NT2/D1 (cell line): ENCODE measurements around the gene CYP4B1.

Experiments used
- DNase-seq: peaks from one replicate; pipeline ENCODE4 v3.0.0-alpha.2; 2011; ENCODE audit warnings: low read depth, low spot score
- H3K27me3 ChIP-seq: 2 replicates; pipeline ENCODE4 v1.6.0; 2011; ENCODE audit warnings: mild to moderate bottlenecking; ENCODE audit not compliant: insufficient read length, insufficient read depth
- H3K36me3 ChIP-seq: 2 replicates; pipeline ENCODE4 v1.6.1; 2011; ENCODE audit warnings: mild to moderate bottlenecking, low read length, mixed read lengths; ENCODE audit not compliant: insufficient read depth, insufficient read length
- H3K4me1 ChIP-seq: 2 replicates; pipeline ENCODE4 v1.5.1; 2011; ENCODE audit not compliant: insufficient read depth, insufficient read length
- H3K4me3 ChIP-seq: 2 replicates; pipeline ENCODE4 v1.5.1; 2011; ENCODE audit warnings: low read depth; ENCODE audit not compliant: insufficient read length
- H3K9ac ChIP-seq: 2 replicates; pipeline ENCODE4 v1.6.0; 2011; ENCODE audit warnings: low read depth; ENCODE audit not compliant: insufficient read length
- H3K9me3 ChIP-seq: 2 replicates; pipeline ENCODE4 v1.5.1; 2011; ENCODE audit warnings: mild to moderate bottlenecking, low read length; ENCODE audit not compliant: insufficient read depth
- SUZ12 ChIP-seq: IDR thresholded peaks from 2 replicates; pipeline ENCODE4 v1.6.1; 2011; ENCODE audit not compliant: insufficient read length, insufficient read depth; ENCODE audit errors: extremely low read depth
- YY1 ChIP-seq: IDR thresholded peaks from 2 replicates; pipeline ENCODE4 v1.6.1; 2011; ENCODE audit not compliant: insufficient read length, insufficient read depth
- ZNF274 ChIP-seq: IDR thresholded peaks from 2 replicates; pipeline ENCODE4 v1.6.1; 2011; ENCODE audit warnings: mild to moderate bottlenecking, low read depth, low read length

CYP4B1 gene

DNA sequence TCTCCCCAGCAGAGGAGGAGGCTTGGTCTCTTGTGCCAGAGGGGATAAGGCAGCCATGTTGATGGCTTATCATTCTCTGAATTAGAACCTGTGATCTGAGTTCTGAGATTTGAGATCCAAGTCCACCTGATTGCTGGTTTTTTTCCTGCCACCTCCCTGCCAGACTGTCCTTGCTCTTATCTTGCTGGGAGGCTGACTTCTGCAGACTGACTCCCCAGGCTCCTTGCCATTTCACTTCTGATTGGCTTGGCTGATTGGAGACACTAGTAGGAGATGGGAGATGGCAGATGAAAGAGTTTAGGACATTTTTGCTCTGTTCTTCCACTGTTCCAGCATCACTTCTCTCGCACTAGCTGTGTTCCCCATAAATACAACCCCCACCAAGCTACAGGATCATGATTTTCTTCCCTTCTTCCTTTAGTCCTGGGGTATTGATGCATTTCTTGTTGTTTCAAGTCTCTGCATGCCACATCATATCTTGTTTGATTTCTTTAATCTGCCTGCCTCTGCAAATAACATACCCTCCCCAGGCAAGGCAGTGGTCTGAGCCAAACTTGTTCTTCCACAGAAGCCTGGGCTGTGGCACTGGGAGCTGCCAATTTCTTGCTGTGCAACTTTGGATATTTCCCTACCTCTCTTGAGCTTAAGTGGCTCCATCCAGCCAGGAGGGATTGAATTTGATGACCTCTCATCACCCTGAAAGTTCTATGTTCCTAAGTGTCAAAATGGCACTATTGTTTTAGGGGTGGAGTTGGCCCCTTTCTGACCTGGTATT, 963 bp upstream of the CYP4B1 start:
- Histone ChIP-seq H3K36me3 (no peaks in the 10 kb centered on the region), H3K27me3 (peaks cover 7% of the 10 kb centered on the region), H3K9ac (no peak overlapping the region), H3K4me1 (peaks cover 3% of the 10 kb centered on the region), H3K9me3 (no peaks in the 10 kb centered on the region), H3K4me3 (no peak overlapping the region)
- TF ChIP-seq ZNF274: no peak
- no peak for TF ChIP-seq SUZ12
- TF ChIP-seq YY1: no peak
- DNase-seq: no peak

DNA sequence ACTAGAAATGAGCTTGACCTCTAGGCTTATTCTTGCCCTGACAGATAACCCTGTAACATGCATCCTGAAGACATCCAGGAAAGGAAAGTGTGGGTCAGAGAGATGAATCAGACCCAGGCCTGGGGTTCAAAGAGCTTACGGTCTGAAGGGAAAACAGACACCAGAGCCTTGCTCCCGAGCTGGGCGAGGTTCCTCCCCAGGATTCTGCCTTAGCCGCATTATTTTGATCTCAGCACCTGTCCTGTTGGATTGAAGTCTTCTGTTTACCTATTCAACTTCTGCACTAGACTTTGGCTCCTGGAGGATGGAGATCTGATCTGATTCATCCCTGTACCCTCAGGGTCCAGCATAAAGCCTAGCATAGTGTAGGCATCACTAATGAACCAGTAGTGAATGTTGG, 1.9 kb downstream of the CYP4B1 start:
- no peaks in the 10 kb centered on the region for H3K9me3 ChIP-seq
- no peak overlapping the region for H3K9ac ChIP-seq
- H3K4me1 ChIP-seq: peaks cover 3% of the 10 kb centered on the region
- no peak overlapping the region for H3K4me3 ChIP-seq
- H3K27me3 ChIP-seq: peaks cover 7% of the 10 kb centered on the region
- no peak for DNase-seq
- TF ChIP-seq ZNF274 (no peak), SUZ12 (no peak), YY1 (no peak)
- no peaks in the 10 kb centered on the region for H3K36me3 ChIP-seq

DNA sequence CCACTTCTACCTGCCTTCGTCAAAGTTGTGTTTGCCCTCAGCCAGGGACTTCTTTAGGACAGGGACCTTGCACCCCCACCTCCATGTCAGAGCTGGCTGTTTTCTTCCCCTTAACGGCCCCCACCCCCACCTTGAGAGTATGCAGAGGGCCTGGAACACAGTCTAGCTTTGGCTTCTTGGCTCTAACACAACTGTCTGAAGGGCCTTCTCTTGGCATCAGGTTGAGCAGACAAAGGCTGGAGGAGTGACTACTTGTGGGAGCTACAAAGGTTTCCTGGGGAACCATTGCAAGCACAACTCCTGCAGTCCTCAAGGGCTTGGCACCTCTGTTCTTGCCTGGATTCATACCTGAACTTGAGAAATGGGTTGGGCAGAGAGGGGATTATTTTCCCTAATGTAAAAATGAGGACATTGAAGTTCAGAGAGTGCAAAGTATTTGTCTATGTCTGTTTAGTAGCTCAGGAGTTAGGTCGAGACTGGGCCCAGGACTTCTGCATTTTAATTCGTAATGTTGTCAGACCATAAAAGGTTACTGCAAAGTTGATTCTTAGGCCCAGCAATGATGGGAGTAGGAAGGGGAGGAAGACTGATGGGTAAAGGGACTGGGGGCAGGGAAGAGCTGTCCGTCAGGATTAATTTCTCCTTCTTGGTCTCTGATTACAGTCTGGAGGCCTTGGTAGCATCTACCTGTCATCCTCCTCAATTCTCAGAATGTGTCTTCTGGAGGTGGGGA, 2.6 kb downstream of the CYP4B1 start:
- DNase-seq: no peak
- TF ChIP-seq ZNF274: no peak
- TF ChIP-seq YY1: no peak
- TF ChIP-seq SUZ12: no peak
- H3K9me3 ChIP-seq: no peaks in the 10 kb centered on the region

DNA sequence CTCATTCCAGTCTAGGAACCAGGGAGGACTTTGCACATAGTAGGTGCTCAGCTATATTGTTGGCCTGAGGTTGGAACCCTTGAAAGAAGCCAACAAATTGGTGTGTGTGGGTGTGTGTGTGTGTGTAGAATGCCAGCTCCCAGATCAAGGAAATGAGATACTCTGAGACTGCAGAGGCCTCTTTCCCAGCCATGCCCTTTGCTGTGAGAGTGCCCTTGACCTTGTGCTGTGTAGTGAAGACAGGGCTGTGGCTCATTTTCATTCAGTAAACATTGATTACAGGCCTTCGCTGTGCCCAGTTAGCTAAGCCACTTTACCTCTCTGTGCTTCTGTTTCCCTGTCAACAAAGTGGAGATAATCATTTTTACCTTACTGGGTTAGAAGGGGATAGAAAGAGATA, 3.2 kb downstream of the CYP4B1 start:
- no peak for DNase-seq
- Histone ChIP-seq H3K27me3 (peaks cover 7% of the 10 kb centered on the region), H3K4me3 (no peak overlapping the region), H3K36me3 (no peaks in the 10 kb centered on the region), H3K4me1 (peaks cover 7% of the 10 kb centered on the region), H3K9ac (no peak overlapping the region), H3K9me3 (no peaks in the 10 kb centered on the region)
- TF ChIP-seq ZNF274 (no peak), YY1 (no peak), SUZ12 (no peak)

More for the DNA sequence above, 2.6 kb downstream of the CYP4B1 start:
- Histone ChIP-seq H3K4me1 (peaks cover 6% of the 10 kb centered on the region), H3K9ac (no peak overlapping the region), H3K27me3 (peaks cover 7% of the 10 kb centered on the region), H3K36me3 (no peaks in the 10 kb centered on the region), H3K4me3 (no peak overlapping the region)

DNA sequence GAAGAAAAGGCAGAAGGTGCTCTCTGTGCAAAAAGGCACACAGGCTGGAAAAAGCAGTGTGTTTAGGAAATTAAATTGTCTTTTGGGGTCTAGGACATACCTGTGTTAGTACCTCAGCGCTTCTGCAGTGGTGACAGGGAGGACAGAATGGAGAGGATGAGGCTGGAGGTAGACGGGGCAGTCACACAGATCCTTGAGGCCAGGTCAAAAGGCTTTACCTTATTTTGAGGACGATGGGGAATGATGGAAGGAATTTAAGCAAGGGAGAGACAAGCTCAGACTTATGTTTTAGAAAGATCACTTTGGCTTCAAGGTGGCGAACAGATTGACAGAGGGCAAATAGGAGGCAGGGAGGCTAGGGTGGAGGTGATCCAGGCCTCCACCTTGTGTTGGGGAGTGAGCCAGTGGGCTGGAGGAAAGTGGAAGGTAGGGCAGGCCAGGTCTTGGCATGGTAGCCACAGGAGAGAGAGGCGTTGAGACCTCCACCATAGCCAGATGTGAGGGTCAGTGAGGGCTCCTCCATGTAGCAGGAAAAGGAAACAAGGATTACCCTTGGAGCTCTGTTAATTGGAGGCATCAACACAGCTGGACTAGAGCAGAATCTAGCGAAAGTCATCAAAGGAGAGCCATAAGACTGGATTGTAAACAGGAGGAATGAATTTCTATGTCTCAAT, 4.2 kb downstream of the CYP4B1 start:
- TF ChIP-seq SUZ12: no peak
- TF ChIP-seq ZNF274: no peak
- no peak for TF ChIP-seq YY1
- Histone ChIP-seq H3K4me3 (no peak overlapping the region), H3K4me1 (peaks cover 7% of the 10 kb centered on the region), H3K36me3 (no peaks in the 10 kb centered on the region), H3K9me3 (no peaks in the 10 kb centered on the region; the same call in 1 of the 2 replicates), H3K9ac (no peak overlapping the region), H3K27me3 (no peaks in the 10 kb centered on the region)
- DNase-seq: no peak

DNA sequence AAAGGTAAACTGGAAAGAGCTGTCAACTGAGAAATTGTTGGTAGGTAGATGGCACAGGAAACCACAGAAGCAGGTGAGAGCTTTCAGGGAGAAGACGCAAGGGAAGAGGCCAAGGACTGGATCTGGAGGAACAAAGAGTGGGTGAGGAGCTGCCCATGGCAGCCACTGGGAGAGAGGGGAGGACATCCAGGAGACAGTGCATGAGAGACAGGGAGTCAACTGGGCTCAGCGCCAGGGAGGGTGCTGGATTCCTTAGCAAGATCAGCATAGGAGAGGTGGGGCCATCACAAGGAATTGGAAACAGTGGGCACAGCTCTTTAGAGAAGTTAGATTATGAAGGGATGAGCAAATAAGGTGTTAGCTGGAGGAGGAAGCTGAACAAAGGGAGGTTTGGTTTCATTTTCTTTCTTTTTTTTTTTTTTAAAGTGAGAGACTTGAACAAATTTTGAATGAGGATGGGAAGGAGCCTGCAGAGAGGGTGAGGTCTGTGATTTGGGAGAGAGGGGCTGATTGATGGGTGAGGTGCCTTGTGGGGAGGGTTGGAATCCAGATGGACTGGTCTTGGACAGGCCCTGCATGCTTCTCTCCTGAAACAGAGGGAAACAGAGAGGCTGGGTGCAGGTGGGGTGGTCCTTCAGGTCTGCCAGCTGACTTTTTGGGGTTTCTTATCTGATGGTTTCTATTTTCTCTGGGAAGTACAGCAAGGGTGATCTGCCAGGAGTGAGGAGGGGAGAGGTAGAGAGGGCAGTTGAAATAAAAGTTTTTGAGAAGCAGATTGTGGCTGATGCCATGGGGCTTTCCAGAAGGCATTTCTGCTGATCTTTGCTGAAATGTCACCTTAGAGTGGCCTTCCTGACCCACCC, 5.4 kb downstream of the CYP4B1 start:
- no peak overlapping the region for H3K9ac ChIP-seq
- TF ChIP-seq SUZ12 (no peak), YY1 (no peak), ZNF274 (no peak)
- no peaks in the 10 kb centered on the region for H3K27me3 ChIP-seq
- H3K36me3 ChIP-seq: no peaks in the 10 kb centered on the region
- no peak for DNase-seq
- H3K4me1 ChIP-seq: peaks cover 4% of the 10 kb centered on the region
- H3K9me3 ChIP-seq: peaks cover 2% of the 10 kb centered on the region; the same call in 1 of the 2 replicates
- H3K4me3 ChIP-seq: no peak overlapping the region
